ENCODE results near the gene C1orf210.

DNA sequence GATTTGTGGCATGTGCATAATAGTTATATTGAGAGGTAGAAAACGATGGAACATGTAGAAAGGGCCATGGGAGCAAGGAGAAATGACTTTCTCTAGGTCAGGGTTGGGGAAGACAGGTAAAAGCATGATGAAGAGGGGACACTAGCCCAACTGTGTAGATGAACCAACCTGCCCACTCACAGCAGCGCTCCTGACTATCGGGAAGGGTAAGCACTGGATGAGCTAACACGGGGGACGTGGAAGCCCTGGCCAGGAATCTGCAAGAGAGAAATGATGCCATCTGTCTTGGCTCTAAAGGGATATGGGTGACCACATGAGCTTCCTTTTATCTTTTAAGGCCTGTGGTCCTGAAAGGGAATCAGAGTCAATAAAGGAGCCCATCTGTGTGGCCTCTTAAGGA, 51.8 kb downstream of the C1orf210 start:
- TF ChIP-seq, protein P1, sequence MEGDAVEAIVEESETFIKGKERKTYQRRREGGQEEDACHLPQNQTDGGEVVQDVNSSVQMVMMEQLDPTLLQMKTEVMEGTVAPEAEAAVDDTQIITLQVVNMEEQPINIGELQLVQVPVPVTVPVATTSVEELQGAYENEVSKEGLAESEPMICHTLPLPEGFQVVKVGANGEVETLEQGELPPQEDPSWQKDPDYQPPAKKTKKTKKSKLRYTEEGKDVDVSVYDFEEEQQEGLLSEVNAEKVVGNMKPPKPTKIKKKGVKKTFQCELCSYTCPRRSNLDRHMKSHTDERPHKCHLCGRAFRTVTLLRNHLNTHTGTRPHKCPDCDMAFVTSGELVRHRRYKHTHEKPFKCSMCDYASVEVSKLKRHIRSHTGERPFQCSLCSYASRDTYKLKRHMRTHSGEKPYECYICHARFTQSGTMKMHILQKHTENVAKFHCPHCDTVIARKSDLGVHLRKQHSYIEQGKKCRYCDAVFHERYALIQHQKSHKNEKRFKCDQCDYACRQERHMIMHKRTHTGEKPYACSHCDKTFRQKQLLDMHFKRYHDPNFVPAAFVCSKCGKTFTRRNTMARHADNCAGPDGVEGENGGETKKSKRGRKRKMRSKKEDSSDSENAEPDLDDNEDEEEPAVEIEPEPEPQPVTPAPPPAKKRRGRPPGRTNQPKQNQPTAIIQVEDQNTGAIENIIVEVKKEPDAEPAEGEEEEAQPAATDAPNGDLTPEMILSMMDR (IDR thresholded peaks at IDR 0.05; ENCODE audit: low read depth, low read length, poor library complexity, severe bottlenecking) = no peak
- TF ChIP-seq EZH2phosphoT487 (IDR thresholded peaks at IDR 0.05; ENCODE audit: borderline replicate concordance, low read length) = no peak

Data from DOHH2 (cell line).